T follicular helper cell (primary cell): ENCODE data around the gene PTGS2.
"Not testable (repeated sequence)": the region's sequence is repeated elsewhere in the genome, so short reads cannot be mapped to it uniquely, and the experiment has no call there.

ENCODE experiments used
- DNase-seq: peaks from one replicate; pipeline ENCODE4 v3.0.0-alpha.2; 2020; ENCODE audit warnings: low read depth

The PTGS2 gene

DNA sequence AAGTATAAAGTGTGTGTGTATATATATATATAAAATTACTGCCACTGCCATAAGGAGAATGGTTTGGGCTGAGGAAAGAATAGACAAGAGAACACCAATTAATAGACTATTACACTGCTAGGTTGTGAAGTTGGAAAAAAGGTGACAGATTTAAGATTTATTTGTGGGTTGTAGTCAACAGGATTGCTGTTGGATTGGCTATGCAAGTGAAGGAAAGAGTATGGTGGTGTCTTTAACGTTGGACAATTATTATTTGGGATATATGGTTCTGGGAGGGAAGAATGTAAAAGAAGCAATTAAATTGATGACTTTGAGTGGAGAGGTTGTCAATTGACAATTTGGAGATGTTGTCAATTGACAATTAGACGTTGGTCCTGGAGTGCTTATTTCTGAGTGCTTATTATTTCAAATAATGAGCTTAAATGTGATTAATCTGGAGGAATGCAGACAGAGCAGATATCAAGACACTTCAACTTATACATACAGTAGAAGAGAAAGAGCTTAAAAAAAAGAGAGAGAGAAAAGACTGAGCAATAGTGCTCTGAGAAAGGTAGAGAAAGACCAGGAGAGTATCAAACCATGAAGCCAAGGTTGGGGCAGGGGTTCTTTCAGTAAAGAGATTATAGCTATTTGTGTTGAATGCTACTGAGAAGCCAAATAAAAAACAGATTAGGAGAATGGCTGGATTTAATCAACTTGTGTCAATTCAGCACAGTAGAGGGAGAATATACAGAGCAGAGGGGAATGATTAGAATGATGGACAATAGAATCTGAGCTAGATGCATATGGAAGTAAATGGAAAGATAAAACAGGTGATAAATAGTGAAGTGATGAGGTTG is 9.7 kb downstream of the PTGS2 start:
- no peak for DNase-seq

DNA sequence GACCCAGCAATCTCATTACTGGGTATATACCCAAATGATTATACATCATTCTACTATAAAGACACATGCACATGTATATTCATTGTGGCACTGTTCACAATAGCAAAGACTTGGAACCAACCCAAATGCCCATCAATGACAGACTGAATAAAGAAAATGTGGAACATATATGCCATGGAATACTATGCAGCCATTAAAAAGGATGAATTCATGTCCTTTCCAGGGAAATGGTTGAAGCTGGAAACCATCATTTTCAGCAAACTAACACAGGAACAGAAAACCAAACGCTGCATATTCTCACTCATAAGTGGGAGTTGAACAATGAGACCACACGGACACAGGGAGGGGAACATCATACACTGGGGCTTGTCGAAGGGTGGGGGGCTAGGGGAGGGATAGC is 10.4 kb downstream of the PTGS2 start:
- DNase-seq = not testable (repeated sequence)

DNA sequence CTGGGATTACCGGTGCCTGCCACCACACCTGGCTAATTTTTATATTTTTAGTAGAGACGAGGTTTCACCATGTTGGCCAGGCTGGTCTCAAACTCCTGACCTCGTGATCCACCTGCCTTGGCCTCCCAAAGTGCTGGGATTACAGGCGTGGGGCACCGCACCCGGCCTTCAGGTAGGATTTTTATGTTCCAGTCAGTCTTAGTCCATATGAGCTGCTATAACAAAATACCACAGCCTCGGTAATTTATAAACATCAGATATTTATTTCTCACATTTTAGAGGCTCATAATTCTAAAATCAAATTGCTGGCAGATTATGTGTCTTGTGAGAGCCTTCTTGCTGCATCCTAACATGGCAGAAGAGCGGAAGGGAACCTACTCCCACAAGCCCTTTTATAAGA is 16.0 kb downstream of the PTGS2 start:
- DNase-seq = not testable (repeated sequence)

DNA sequence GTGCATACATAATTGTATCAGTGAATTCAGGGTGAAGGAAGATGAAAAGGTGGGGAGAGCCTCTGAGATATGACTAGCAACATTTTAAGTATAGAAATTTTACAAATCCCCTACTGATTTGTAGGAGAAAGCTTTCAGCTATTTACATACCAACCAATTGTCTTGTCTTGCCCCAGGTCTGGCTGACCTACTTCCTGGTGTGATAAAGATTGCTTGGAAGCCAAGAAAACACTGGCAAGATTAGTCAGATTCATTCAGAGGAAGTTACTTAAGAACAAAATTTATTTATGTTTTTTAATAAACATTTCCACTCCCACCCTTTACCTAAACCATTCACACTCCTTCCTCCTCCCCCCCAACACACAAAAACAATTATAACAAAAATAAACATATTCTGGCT is 17.5 kb downstream of the PTGS2 start:
- no peak for DNase-seq

DNA sequence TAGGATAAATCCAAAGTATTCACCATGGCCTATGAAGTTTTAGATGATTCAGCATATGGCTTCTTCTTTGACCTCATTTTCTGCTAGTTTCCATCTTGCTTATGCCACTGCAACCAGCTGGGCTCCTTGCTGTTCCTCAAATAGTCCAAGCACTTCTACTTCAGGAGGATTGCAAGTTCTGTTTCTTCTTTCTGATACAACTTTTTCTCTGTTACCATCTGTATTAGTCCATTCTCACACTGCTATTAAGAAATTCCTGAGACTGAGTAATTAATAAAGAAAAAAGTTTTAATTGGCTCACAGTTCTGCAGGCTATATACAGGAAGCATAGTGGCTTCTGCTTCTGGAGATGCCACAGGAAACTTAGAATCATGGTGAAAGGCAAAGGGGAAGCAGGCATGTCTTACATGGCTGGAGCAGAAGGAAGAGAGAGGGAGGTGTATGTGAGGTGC is 20.3 kb downstream of the PTGS2 start:
- no peak for DNase-seq

DNA sequence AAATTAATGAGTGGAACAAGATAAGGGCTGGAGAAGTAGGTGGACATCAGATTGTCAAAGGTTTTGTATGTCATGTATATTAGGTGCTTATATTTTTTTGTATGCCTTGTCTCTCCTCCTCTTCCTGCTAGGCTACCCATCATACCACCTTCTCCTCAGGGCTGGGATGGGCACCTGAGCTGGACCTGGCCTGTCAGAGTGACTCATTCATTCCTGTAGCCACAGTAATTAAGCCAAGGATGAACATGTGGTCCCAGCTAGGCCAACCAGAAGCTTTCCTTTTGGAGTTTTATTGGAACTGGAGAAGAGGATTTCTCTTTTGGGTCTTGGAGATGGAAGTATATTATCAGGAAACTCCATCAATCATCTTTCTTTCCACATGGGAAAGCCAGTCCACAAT is 21.2 kb downstream of the PTGS2 start:
- DNase-seq = no peak

DNA sequence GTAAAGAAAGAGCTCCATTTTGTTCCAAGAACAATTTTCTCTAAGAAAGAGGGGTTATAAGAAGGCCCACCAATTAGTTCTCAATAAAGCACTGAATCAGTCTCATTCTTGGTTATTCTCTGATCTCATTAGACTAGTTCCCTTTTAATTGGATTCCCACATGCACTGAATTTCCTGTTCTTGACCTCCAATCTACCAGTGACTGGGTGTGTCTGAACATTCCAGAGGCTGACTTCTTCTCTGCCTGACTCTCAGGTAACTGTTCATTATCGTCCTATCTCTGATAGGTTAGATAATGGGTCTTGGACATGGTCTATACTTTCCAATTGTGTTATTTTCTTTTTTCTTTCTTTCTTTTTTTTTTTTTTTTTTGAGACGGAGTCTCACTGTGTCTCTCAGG is 22.7 kb downstream of the PTGS2 start:
- no peak for DNase-seq

DNA sequence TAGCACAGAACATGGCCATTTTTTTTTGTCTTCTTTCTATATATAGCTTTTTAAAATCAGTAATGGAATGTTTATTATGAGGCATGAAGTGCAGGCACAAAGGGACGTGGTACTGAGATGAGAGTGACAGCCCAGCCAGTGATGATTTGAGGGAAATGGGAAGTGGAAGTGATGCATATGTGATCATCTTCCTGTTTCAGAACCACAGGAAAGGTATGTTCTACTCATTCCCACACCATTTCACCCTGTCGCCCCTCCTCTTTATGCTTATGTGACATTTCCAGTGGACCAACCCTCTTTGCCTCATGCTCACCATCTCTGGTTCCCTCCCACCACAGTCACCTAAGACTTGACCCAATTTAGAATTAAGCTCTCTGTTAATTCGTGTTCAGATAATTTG is 24.3 kb downstream of the PTGS2 start:
- no peak for DNase-seq

DNA sequence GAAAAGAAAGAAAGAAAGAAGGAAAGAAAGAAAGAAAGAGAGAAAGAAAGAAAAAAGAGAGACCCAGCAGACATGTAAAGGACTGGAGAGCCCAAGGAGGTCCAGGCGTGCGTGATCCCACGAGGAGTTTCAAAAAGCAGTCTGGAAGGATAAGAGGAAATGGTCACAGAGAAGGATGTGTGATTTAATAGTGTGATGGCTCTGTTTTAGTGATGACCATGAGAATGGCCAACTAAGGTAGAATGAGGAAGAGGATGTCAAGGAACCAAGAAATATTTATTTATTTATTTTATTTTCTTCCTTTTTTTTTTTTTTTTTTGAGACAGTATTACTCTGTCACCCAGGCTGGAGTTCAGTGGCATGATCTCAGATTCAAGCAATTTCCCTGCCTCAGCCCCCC is 25.5 kb downstream of the PTGS2 start:
- no peak for DNase-seq

DNA sequence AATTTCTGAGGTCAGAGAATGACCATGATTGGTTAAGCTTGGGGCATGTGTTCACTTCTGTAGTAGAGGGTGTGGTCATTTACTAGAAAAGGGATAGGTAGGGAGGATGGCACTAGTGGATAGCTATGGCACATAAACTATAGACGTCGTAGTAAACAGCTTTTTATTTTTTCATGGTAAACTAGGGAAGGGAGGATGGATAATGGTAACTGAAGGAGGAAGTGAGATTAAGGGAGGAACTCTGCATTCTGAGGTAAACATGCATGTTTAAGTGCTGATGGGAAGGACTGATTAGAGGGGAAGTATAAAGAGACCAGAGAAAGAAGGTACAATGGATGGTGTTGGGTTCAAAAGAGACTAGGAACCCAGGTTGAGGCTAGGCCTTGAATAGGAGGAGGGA is 26.9 kb downstream of the PTGS2 start:
- DNase-seq = no peak

DNA sequence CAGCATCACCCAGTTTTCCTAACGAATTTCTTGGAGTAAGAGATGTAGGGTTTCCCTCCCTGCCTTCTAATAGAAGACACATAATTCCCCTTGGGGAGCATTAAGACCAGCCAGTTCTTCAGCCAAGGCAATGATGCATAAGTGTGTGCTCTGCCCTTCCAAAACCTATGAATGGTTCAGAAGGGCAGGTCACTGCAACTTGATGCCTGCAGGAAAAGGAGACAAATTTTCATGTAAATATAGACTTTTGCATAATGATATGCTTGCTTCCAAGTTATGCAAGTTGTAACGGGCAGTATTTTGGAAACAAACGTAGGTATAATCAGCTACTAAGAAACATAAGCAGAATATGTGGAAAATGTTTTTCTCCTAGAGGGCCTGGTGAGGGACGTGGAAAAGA is 31.6 kb downstream of the PTGS2 start:
- no peak for DNase-seq

DNA sequence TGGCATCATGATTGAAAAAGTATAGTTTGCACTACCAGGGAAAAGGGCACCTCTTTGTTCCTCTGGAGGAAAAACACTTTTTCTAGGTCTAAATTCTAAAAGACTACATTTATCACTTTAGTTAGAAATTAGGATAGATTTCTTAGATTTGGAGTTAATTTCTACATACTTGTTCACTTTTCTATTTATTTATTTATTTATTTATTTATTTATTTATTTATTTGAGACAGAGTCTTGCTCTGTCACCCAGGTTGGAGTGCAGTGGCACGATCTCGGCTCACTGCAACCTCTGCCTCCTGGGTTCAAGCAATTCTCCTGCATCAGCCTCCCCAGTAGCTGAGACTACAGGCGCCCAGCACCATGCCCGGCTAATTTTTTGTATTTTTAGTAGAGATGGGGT is 32.2 kb downstream of the PTGS2 start:
- DNase-seq = not testable (repeated sequence)

DNA sequence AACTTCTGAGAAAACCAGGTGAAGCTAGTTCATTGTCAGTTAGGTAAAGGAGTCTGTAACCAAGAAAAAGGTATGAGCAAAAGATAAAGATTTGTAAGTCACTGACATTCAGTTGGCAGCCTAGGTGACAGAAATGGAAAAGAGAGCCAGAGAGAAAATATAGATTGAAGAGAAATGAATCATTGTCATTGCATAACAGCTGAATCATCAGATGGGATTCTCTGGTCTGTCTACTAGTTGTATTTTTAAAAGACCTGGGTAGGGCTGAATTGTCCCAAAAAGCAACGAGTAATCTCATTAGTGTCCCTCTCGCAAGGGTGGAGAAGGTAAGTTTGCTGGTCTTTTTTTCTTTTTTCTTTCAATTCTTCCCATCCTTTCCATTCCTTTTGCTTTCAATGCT is 36.6 kb downstream of the PTGS2 start:
- DNase-seq = no peak

DNA sequence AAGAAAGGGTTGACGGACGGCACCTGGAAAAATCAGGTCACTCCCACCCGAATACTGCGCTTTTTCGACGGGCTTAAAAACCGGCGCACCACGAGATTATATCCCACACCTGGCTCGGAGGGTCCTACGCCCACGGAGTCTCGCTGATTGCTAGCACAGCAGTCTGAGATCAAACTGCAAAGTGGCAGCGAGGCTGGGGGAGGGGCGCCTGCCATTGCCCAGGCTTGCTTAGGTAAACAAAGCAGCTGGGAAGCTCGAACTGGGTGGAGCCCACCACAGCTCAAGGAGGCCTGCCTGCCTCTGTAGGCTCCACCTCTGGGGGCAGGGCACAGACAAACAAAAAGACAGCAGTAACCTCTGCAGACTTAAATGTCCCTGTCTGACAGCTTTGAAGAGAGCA is 42.7 kb downstream of the PTGS2 start:
- DNase-seq = not testable (repeated sequence)

DNA sequence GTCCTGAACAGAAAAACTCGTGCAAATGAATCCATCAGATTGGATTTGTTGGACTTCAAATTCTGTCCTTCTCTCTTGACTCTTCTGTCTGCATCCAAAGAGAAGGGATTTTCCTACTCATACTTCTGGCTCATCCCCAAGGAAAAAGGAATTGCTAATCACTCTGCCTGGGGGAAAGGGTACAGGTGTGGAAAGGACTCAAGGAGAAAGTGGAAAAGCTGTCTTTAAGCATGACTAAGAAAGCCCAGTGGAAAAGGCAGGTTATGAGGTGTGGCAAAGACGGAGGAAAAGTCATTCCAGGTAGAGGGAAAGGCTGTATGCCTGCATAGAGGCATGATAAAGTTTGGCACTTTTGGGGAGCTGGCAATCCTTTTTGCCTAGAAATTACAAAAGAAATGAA is 43.4 kb downstream of the PTGS2 start:
- DNase-seq = no peak

DNA sequence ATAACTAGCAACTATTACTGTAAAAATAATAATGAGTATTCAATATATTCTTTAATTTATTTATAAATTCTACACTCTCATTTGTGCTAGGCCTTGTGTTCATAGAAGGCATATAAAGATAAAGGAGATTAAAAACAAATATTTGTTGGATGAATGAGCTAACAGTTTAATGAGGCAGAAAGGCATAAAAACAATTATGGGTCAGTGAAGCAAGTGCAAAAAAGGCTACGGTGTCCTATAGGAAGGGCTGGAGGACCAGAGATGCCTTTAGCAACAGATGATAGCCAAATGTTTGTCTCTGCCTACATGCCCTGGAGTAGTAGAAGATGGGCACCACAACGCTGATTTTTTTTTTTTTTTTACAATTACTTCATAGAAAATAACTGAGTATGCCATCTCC is 45.7 kb downstream of the PTGS2 start:
- DNase-seq = no peak

DNA sequence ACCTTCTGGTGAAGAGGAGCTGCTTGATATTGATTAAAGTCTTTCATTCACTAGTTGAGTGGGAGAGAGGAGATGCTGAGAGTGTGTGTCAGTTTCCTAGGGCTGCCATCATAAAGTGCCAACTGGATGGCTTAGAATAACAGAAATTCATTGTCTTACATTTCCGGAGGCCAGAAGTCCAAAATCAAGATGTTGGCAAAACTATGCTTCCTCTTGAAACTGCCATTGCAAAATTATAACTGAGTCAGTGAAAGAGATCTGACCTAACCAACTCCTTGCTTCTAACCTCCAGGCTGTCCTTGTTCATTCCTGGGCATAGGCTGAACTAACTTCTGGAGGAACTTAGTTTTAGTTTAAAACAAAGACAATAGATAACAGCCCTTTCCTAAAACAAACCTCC is 47.1 kb downstream of the PTGS2 start:
- DNase-seq = no peak

DNA sequence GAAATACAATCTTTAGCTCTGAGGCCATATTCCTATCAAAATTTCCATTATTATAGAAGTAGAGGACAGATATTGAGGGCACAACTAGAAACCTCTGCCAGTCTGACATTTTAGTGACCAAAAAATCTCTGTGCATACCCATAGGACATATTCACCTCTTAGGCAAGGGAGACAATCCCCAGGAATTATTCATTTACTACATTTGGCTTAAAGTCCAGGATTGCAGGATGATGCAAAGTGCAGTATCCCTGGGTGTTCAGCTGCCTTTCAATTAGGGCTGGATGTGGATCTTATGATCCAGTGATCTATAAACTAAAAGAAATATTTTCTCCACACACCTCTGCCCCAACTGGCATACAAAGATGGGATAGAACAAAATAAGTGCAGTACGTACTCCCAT is 50.9 kb downstream of the PTGS2 start:
- DNase-seq = no peak

DNA sequence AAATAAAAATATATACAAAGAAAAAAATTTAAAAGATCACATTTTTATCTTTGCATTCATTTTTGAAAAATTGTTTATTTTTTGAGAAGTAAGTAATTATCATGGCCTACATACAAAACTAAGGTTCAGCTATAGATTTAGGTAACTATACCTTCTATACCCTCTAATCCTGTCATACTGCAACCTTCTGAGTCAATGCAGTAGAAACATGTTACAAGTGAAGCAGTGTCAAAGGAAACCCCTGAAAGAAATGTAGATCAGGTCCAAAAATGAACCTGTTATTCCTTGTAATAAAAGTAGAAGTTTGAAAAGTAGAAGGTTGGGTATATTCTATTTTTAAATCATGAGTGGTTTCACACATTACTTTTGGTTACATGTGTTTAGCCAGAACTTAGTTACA is 51.3 kb downstream of the PTGS2 start:
- no peak for DNase-seq

DNA sequence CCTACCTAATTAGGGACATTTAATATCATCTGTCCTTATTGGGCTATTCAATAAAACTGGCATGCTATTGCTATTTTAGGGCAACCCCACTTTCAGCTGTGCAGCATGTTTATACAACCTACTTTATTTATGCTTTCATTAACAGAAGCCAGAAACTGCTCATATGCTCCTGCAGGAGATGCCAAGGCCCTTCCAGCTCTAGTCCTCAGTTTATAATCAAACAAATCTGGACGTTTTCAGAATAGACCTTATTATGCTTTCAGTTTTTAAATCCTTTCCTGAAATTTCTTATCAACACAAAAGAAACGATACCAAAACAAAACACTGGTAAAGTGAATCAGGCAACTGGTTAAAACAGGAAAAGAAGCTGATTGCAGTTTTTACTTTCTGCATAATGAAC is 53.2 kb downstream of the PTGS2 start:
- DNase-seq = no peak

DNA sequence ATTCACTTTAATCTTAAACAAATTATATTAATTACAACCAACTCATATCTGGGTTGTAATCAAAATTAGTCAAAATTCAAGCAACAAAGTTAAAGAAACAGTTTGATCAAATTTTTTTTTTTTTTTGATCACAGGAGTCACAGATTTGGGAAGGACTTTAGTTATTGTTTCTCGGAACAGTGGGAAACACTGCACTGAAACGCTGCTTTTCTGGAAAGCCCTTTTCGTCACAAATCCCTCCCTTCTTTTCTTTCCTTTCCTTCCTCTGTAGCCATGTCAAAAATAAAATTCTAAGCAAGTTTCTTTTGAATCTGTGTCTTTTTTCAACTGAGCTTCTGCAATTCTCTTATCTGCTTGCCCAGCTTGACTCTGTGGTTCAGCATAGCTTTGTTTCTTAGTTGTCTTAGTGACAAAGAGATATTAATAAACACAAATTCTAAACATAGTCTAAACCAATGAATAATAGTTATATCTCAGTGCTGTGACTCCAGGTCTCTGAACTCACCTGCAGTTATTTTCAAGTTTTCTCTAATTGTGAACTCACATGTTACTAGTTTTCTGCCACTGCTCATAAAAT is 53.8 kb downstream of the PTGS2 start:
- DNase-seq = no peak

DNA sequence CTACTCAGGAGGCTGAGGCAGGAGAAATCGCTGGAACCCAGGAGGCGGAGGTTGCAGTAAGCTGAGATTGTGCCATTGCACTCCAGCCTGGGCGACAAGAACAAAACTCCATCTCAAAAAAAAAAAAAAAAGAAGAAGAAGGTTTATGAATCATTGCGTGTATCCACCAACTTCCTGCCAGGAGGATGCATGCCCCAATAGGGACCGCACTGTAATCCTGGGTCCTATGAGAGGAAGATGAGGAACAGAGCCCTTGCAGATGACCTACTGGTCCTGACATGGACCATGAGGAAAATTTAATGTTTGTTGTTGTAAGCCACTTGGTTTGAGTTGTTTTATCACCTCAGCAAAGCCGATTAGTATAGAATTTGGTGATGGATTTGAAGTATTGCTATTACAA is 56.7 kb downstream of the PTGS2 start:
- no peak for DNase-seq
